Fibroblast of lung (primary cell): ENCODE measurements around the gene CACNB1.

Experiments
- CTCF ChIP-seq, 2 donors: IDR thresholded peaks in 1 of 2; conservative IDR thresholded peaks in 1 of 2; 1 replicate in 1 of 2; 2 replicates in 1 of 2; pipeline ENCODE4 v1.5.1; 2011 to 2012; ENCODE audit warnings: low read length in 2 of 2, control low read depth in 1 of 2, inconsistent platforms in 1 of 2, low read depth in 1 of 2, mild to moderate bottlenecking in 1 of 2
- EZH2 ChIP-seq: IDR thresholded peaks from 2 replicates; pipeline ENCODE4 v1.5.1; 2012; ENCODE audit warnings: low read length, control low read depth, mild to moderate bottlenecking; ENCODE audit errors: missing control alignments

- TF ChIP-seq CTCF (conservative IDR thresholded peaks at IDR 0.05 in 1 of 2, IDR thresholded peaks at IDR 0.05 in 1 of 2; ENCODE audit: low read depth in 1 of 2, low read length in 2 of 2) (peak; percentile 87 to 96), EZH2 (no peak)
Measured at GRCh38 chr17:39244600-39245570, 47.4 kb upstream of the CACNB1 start.
